Stomach (tissue), 4 donors: Measurements from ENCODE around the gene ATG13.

ENCODE experiments used
- POLR2A ChIP-seq, 4 donors: fragments of 450-650 bp; IDR thresholded peaks; one replicate each; pipeline ENCODE4 v1.6.1; 2016; ENCODE audit warnings: antibody characterized with exemption in 4 of 4, control low read depth in 2 of 4, mild to moderate bottlenecking in 1 of 4, moderate library complexity in 1 of 4
- POLR2AphosphoS5 ChIP-seq, 3 donors: sonication (generic); formaldehyde crosslinking; IDR thresholded peaks; one replicate each; pipeline ENCODE4 v1.6.1; 2016; ENCODE audit warnings: antibody characterized with exemption in 3 of 3
- TF ChIP-seq, protein P1 (sequence below), 7 experiments: fragments of 450-650 bp in 4 of 7; fragments of 200-600 bp in 3 of 7; sonication (generic) in 3 of 7; IDR thresholded peaks; one replicate each; pipeline ENCODE4 v1.5.1; 2016 to 2019; ENCODE audit warnings: antibody characterized with exemption in 7 of 7, control low read depth in 2 of 7, mild to moderate bottlenecking in 1 of 7

- TF ChIP-seq, protein P1, sequence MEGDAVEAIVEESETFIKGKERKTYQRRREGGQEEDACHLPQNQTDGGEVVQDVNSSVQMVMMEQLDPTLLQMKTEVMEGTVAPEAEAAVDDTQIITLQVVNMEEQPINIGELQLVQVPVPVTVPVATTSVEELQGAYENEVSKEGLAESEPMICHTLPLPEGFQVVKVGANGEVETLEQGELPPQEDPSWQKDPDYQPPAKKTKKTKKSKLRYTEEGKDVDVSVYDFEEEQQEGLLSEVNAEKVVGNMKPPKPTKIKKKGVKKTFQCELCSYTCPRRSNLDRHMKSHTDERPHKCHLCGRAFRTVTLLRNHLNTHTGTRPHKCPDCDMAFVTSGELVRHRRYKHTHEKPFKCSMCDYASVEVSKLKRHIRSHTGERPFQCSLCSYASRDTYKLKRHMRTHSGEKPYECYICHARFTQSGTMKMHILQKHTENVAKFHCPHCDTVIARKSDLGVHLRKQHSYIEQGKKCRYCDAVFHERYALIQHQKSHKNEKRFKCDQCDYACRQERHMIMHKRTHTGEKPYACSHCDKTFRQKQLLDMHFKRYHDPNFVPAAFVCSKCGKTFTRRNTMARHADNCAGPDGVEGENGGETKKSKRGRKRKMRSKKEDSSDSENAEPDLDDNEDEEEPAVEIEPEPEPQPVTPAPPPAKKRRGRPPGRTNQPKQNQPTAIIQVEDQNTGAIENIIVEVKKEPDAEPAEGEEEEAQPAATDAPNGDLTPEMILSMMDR (IDR thresholded peaks at IDR 0.05) = no peak
- TF ChIP-seq POLR2A (IDR thresholded peaks at IDR 0.05) (no peak), POLR2AphosphoS5 (IDR thresholded peaks at IDR 0.05) (no peak)
Observed at GRCh38 chr11:46661836-46662235, 44.5 kb downstream of the ATG13 start.
